ENCODE measurements around the gene DSTN.

DNA sequence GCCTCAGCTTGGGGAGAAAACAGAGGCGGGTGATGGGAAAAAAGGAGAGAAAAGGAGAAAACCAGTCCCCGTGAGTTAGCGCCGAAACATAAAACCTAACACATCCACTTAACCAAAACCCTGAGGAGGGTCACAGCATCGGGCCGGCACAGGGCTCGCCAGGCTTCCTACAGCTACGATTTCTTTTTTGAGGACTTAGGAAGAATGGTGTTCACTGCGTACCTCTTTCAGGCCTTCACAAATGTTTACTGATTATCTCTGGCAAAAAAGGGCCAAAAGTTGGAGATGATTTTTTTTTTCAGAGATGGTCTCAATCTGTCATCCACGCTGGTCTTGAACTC lies 48.8 kb downstream of the DSTN start:
- TF ChIP-seq POLR2A (IDR thresholded peaks at IDR 0.05; ENCODE audit: low read length) = no peak
- TF ChIP-seq GATA1 (IDR thresholded peaks at IDR 0.05; ENCODE audit: low read depth, low read length) = no peak

Measured in erythroblast (primary cell).